Motor neuron (in vitro differentiated cells): ENCODE results near the gene FLNB. TPM values are rescaled to one million over a fixed set of nuclear protein-coding genes. Genes with fewer than 3 reads are reported as not detected.

Experiments
- ATAC-seq, 8 experiments: fragments of 200-7000 bp; cut with Tn5 transposase; replicated peaks in 6 of 8; 2 replicates each; pipeline ENCODE4 v1.8.0; 2021; ENCODE audit warnings: mild to moderate bottlenecking in 8 of 8, moderate library complexity in 8 of 8
- H3K27ac ChIP-seq, 2 donors: fragments of 250-450 bp; sonication (Bioruptor Pico); 2 replicates each; pipeline ENCODE4 v1.9.0; 2021; ENCODE audit warnings: antibody characterized with exemption in 2 of 2, mild to moderate bottlenecking in 2 of 2, moderate library complexity in 1 of 2
- H3K4me1 ChIP-seq, 2 donors: fragments of 250-450 bp; sonication (Bioruptor Pico); replicated peaks in 1 of 2; 2 replicates each; pipeline ENCODE4 v1.6.1; 2021; ENCODE audit warnings: antibody characterized with exemption in 2 of 2, mild to moderate bottlenecking in 2 of 2, moderate library complexity in 1 of 2
- H3K4me3 ChIP-seq, 5 donors: fragments of 250-450 bp; sonication (Bioruptor Pico); 2 replicates each; pipeline ENCODE4 v1.9.0; 2021; ENCODE audit warnings: antibody characterized with exemption in 5 of 5, mild to moderate bottlenecking in 5 of 5, moderate library complexity in 4 of 5
- WGBS, 10 experiments: fragments of 450-650 bp; shearing (Covaris generic); methylation state at CpG; one replicate each; pipeline ENCODE4 v1.0.0; 2022; 5-methylcytosine and 5-hydroxymethylcytosine counted together
- in situ Hi-C, 9 experiments: fragments of 400-800 bp; cut with MboI; loops; one replicate each; pipeline ENCODE4 v1.15.0; 2021; ENCODE audit warnings: low sequenced_read_pairs in 9 of 9, low pct_unique_long_range_greater_than_20kb in 2 of 9; ENCODE audit not compliant: unreplicated experiment in 9 of 9
- total RNA-seq, 8 experiments: library from RNA; unstranded; fragments of 300-600 nt; gene quantifications; 2 replicates each; pipeline versions ENCODE4 v1.2.3 to v1.2.4, GENCODE V29; 2022

Gene FLNB
- total RNA-seq, 8 experiments from 2014 or later: 8.3 to 310 (median 53.5) TPM

DNA sequence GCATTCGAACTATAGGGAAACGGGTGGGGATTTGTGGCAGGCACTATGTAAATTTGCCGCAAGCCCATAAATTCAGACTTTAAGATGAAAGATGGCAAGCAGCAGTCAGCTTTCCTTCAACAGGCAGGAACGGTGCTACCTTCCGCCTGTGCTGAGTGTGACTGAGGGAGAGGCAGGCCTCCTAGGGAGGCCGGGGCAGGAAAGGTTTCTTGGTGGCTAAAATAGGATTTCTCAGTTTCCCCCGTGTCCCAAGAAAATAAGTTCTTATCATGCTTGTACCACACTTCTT is 12.5 kb downstream of the FLNB start:
- WGBS, 10 experiments: 0 to 90% (median 42%) methylated on average over 2 to 5 of the region's 7 CpGs; no CpG with 5 or more reads in 2 of the 10 experiments
- peak in 3 of 8 experiments; percentile 6 to 47 (median 15) for ATAC-seq
- H3K27ac ChIP-seq: no peak overlapping the region
- no peak overlapping the region for H3K4me3 ChIP-seq
- H3K4me1 ChIP-seq: no peaks in the 10 kb centered on the region
- in situ Hi-C loops: no loop called here

- WGBS, 10 experiments: 0 to 92% (median 81%) methylated on average over 1 to 6 of the region's 8 CpGs; no CpG with 5 or more reads in 4 of the 10 experiments
- in situ Hi-C loops: no loop called here
- Histone ChIP-seq H3K4me3 (no peak overlapping the region), H3K27ac (no peak overlapping the region), H3K4me1 (no peaks in the 10 kb centered on the region)
- no peak for ATAC-seq
These were observed 13.1 kb downstream of the FLNB start for GRCh38 chr3:58021072-58021959.

- Histone ChIP-seq H3K4me3 (no peak overlapping the region), H3K27ac (no peak overlapping the region), H3K4me1 (no peaks in the 10 kb centered on the region)
- ATAC-seq: peak in 1 of 8 experiments; percentile 3
- WGBS, 10 experiments: 0 to 100% (median 79%) methylated on average over 1 to 5 of the region's 5 CpGs; no CpG with 5 or more reads in 3 of the 10 experiments
- in situ Hi-C loops: no loop called here
These were observed 13.7 kb downstream of the FLNB start for GRCh38 chr3:58021962-58022361.

- in situ Hi-C loops: no loop called here
- ATAC-seq: peak in 3 of 8 experiments; percentile 7 to 46 (median 35)
- no peaks in the 10 kb centered on the region for H3K4me1 ChIP-seq
- no peak overlapping the region for H3K4me3 ChIP-seq
- 21 to 100% (median 90%) methylated on average over 1 to 3 of the region's 3 CpGs; no CpG with 5 or more reads in 1 of the 10 experiments for WGBS, 10 experiments
- no peak overlapping the region for H3K27ac ChIP-seq
These were observed 14.3 kb downstream of the FLNB start for GRCh38 chr3:58022490-58022889.

GRCh38 chr3:58023531-58023930 is 15.3 kb downstream of the FLNB start:
- Histone ChIP-seq H3K4me3 (no peak overlapping the region), H3K4me1 (no peaks in the 10 kb centered on the region), H3K27ac (no peak overlapping the region)
- in situ Hi-C loops: no loop called here
- 43 to 100% (median 90%) methylated on average over 1 to 2 of the region's 2 CpGs for WGBS, 10 experiments
- no peak for ATAC-seq

DNA sequence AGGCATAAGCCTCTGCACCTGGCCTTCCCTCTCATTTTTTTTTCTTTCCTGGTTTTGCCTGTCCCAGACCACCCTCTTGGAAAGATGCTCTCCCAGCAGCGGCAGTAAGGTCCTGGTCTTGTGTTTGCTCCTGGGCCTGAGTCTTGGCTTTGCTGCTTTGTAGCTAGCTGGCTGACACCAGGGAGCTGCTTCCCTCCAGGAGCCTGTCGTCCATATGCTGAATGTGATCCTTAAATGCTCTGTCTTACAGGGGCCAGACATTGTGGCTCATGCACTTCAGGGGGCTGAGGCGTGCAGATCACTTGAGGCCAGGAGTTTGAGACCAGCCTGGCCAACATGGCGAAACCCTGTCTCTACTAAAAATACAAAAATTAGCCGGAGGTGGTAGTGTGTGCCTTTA is 17.2 kb downstream of the FLNB start:
- H3K4me3 ChIP-seq: no peak overlapping the region
- in situ Hi-C loops: no loop called here
- H3K4me1 ChIP-seq: no peaks in the 10 kb centered on the region
- no peak for ATAC-seq
- WGBS, 10 experiments: 39 to 100% (median 74%) methylated on average over 1 to 5 of the region's 5 CpGs; no CpG with 5 or more reads in 4 of the 10 experiments
- no peak overlapping the region for H3K27ac ChIP-seq

- H3K27ac ChIP-seq: no peak overlapping the region
- ATAC-seq: peak in 4 of 8 experiments; percentile 21 to 82 (median 52)
- WGBS, 10 experiments: 40 to 100% (median 67%) methylated on average over 1 to 9 of the region's 12 CpGs; no CpG with 5 or more reads in 1 of the 10 experiments
These were observed 17.8 kb downstream of the FLNB start for GRCh38 chr3:58025837-58026569.

DNA sequence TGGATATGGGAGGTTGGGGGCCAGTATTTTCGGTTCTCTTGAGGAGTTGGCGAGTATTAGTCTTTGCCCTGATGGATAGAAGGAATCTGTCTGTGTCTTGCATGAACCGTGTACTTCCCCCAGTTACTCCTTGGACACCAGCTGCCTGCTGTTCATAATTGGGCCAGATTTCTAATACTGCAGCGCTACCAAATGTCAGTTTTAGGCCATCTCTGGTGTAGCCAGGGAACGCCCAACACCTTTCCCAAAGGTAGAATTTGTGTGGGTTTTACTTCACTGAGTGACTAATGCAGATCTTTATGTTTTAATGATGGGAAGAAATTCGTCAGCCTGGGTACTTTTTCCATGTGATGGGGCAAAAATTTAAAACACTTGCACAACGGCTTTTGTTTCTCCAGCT is 18.4 kb downstream of the FLNB start:
- H3K4me1 ChIP-seq: no peaks in the 10 kb centered on the region
- no peak for ATAC-seq
- H3K4me3 ChIP-seq: no peak overlapping the region
- 0 to 100% (median 78%) methylated on average over 1 to 4 of the region's 7 CpGs for WGBS, 10 experiments
- in situ Hi-C loops: no loop called here
- H3K27ac ChIP-seq: no peak overlapping the region

More at GRCh38 chr3:58025837-58026569, 17.8 kb downstream of the FLNB start:
- Histone ChIP-seq H3K4me3 (no peak overlapping the region), H3K4me1 (no peaks in the 10 kb centered on the region)
- in situ Hi-C loops: no loop called here

DNA sequence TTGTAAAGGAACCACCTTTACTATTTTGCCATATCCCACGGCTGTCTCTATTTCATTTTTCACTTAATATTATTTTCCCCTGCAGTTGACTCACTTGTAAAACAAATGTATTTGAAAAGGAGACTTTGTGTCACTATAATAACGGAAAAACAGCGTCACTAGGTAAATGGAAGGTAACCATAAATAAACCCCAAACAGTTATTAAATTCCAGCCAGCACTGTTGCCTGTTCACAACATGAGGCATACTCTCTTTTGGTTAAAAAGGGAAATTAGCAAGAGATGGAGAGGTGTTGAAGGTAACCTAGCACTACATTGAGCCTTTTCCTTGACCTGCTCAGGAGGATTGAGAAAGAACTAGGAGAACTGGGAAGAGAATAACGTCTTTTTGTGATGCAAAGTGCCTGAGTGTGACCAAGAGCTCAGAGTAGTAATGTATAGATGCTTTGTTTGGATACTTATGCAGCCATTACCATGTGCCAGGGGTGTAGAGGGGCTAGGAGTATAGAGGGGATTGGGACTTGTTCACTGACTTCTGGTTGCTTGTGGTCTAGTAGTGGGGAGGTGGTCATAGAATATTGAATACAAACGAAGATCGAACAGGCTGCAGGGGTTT is 19.6 kb downstream of the FLNB start:
- 57 to 85% (median 67%) methylated on average over 2 to 6 of the region's 6 CpGs; no CpG with 5 or more reads in 1 of the 10 experiments for WGBS, 10 experiments
- in situ Hi-C loops: no loop called here
- no peak for ATAC-seq
- Histone ChIP-seq H3K4me3 (no peak overlapping the region), H3K27ac (no peak overlapping the region), H3K4me1 (no peaks in the 10 kb centered on the region)

GRCh38 chr3:58028902-58029301 is 20.7 kb downstream of the FLNB start:
- Histone ChIP-seq H3K4me3 (no peak overlapping the region), H3K4me1 (no peaks in the 10 kb centered on the region), H3K27ac (no peak overlapping the region)
- in situ Hi-C loops: no loop called here
- WGBS, 10 experiments: 33 to 100% (median 80%) methylated on average over 1 of the region's 1 CpG; no CpG with 5 or more reads in 7 of the 10 experiments
- ATAC-seq: no peak

DNA sequence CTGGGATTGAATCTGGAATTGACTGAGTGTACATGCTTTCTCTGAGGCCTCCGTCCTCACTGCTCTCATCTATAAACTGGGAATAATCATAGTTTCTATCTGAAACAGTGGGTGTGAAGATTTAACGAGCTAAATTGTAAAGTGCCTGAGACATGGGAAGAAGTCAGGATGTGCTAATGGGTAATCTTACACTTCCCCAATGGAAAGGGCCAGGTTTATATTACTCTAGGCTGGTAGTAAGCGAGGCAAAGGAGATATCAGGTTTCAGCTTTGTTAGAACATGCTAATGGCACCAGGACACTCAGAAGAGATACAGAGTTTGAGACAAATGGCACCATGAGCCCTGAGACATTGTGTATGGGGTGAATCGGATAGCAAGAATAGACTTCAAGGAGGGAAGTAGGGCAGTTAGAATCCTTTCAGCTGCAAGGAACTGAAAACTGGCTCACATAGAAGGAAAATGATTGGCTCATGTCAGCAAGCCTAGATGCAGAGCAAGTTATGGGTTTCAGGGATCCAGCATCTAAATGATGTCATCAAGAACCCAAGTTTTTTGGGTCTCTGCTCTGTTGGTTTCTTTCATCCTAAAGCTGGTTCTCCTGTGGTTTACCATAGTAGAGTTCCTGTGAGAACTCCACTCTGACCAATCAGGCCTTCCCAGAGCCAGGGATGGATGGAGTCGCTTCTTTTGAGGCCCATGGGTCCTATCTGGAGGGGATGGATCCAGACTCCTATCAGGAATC is 21.8 kb downstream of the FLNB start:
- Histone ChIP-seq H3K4me1 (no peaks in the 10 kb centered on the region), H3K27ac (no peak overlapping the region), H3K4me3 (no peak overlapping the region)
- WGBS, 10 experiments: 71 to 100% (median 80%) methylated on average over 1 to 4 of the region's 5 CpGs; no CpG with 5 or more reads in 1 of the 10 experiments
- ATAC-seq: peak in 2 of 8 experiments; percentile 7 to 25
- in situ Hi-C loops: no loop called here

DNA sequence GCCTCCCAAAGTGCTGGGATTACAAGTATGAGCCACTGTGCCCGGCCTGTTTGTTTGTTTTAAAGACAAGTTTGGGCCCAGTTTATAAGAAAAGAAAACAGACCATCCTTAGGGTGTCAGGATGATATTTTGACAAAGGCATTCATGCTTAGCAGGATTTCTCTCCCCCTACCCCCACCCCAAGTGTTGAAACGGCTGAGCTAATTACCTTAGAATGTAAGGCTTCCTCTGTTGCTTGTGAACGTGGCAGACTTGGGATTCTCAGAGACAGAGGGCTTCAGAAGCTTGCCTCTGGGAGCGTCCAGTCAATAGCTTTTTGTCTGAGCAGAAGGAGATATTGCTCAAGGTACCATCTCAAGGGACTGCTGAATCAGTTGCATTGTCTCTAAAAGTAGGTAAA is 24.0 kb downstream of the FLNB start:
- H3K4me1 ChIP-seq: no peaks in the 10 kb centered on the region
- 60 to 100% (median 78%) methylated on average over 1 to 4 of the region's 4 CpGs; no CpG with 5 or more reads in 2 of the 10 experiments for WGBS, 10 experiments
- H3K27ac ChIP-seq: no peak overlapping the region
- no peak for ATAC-seq
- in situ Hi-C loops: no loop called here
- no peak overlapping the region for H3K4me3 ChIP-seq
